Activated naive CD4-positive, alpha-beta T cell treated with anti-CD3 and anti-CD28 coated beads, Interleukin-2, amount 50 U/mL, for 16 hours (primary cell): ENCODE data around the gene PRPF19.

ENCODE experiments used
- DNase-seq: peaks from one replicate; pipeline ENCODE4 v3.0.0-alpha.2; 2020

Gene PRPF19

GRCh38 chr11:60906132-60906972 is at the start of gene PRPF19:
TSS of gene PRPF19 (minus strand) at chr11:60906585. CDS start at chr11:60906382, 203 bp downstream.
- DNase-seq = peak; percentile 98

GRCh38 chr11:60955571-60955970 is 49.2 kb upstream of the PRPF19 start:
- DNase-seq = no peak

GRCh38 chr11:60954421-60954820 is 48.0 kb upstream of the PRPF19 start:
- no peak for DNase-seq

- no peak for DNase-seq
Observed at GRCh38 chr11:60953781-60954180, 47.4 kb upstream of the PRPF19 start.

- no peak for DNase-seq
Observed at GRCh38 chr11:60952742-60953170, 46.4 kb upstream of the PRPF19 start.

DNA sequence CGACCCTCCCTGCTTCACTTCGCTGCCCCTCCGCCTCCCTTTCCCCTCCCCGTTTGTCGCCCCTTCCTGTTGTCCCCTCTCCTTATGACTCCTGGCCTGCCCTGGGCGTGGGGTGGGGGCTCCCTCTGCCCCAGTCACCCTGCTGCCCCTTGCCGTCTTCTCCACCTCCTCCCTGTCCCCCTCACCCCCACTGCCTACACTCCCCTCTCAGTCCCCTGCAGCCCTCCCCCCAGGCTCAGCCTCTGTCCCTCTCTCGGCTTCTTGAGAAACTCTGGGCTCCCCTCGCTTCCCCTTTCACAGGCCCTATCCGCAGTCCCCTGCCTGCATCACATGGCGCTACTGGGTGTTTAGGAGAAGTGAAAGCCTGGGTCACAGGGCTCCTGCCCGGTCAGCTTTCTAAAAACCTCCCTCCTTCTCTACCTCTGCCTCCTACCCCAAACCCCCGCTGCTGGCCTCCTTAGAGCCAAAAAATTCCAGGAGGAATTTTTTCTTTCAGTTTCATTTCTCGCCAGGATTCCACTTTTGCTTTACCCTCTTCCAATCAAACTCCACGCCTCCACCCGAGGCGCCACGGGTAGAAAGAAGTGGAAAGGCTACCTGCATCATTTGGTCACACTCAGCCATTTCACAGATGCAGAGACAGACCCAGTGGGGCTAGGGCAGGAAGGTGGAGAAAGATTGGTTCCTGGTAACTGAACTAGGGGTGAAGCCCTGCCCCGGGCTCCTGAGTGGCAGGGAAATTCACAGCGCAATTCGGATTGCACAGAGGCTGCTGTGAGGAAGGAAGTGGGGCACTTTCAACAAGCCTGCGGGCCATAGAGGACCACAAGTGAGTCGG is 45.7 kb upstream of the PRPF19 start, which contains the start of gene SLC15A3:
TSS of gene SLC15A3 (minus strand) at position 273 of the 838 bp plus-strand sequence. CDS start 625 bp downstream, outside the sequence.
- peak; percentile 32 for DNase-seq

DNA sequence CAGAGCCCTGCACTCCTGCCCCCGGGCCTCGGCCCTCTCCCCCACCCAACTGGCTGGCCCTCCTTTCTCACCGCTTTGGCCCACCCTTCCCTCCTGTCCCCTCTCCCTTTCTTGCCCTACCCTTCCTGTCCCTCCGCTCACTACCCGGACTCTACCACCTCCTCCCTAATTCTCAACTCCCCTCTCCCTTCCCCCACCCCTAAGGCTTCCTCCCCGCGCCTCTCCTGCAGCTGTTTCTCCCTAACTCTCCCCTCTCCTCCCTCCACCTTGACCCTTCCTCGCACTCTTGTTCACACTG is 45.2 kb upstream of the PRPF19 start:
- no peak for DNase-seq

GRCh38 chr11:60950933-60951605 is 44.7 kb upstream of the PRPF19 start:
- peak; percentile 57 for DNase-seq

DNA sequence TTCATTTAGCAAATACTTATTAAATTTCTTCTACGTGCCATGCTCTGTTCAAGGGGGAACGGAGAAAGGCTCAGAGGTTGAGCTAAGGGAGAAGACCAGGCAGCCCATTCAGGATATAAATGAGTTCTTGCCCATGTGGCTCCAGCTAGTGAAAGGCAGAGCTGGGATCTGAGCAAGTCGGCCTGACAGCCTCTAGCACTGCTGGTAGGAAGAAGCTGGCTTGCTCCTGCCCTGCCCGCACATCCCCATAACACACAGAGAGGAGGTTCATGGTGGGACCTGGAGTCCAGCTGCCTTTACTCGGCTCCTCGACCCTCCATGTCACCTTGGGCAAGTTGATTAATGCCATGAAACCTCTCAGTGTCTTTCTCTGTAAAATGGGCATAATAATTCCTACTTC is 43.6 kb upstream of the PRPF19 start:
- no peak for DNase-seq

GRCh38 chr11:60948250-60948649 is 41.9 kb upstream of the PRPF19 start:
- DNase-seq = no peak

GRCh38 chr11:60947700-60948099 is 41.3 kb upstream of the PRPF19 start:
- DNase-seq = no peak

- no peak for DNase-seq
Observed at GRCh38 chr11:60946601-60947264, 40.3 kb upstream of the PRPF19 start.

DNA sequence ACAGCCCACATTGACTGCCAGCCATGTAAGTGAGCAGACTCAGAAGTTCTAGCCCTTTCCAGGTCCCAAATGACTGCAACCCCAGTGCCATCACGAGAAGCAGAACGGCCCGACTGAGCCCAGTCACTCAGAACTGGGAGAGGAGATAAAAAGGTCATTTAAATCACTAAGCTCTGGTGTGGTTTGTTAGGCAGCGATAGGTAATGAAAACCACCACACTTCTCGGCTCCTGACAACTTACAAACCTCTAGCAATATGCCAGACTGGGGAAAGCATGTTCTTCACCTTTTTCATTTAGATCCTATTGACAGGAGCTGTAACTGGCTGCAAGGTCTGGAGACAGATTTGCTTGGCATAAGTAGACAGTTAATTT is 38.9 kb upstream of the PRPF19 start:
- no peak for DNase-seq

DNA sequence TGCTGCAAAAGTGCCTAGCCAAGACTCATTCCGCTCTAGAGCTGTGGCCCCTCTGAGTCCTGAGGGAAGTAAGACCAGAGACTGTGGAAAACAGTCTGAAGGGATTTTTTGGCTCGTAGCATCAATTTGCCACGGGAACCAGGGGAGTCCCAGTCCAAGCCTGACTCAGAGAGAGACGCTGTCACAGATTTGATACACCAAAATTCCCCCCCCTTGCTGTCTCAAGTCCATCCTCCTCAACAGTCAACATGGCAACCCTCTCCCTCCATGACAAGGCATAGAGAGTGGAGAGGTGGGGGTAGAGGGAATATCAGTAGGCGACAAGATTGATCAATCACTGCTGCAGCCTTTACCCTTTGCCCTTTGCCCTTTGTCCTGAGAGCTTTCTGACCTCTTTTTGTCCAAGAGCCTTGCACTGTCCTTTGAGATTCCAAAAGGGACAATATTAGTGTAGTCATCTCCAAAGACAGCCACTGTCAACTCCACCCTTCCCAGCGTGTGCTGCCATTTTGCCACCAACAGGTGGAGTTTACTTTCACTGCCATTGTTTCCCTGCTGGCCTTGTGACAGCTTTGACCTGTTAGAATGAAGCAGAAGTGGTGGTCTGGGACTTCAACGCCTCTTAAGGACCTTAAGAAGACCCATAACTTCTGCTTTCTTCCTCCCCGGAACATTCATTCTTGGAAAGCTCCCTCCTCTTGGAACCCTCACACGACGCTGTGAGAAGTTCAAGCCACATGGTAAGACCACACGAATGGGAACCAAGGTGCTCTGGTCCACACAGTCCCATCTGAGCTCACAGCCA is 38.3 kb upstream of the PRPF19 start:
- DNase-seq = no peak

- no peak for DNase-seq
Observed at GRCh38 chr11:60942970-60943565, 36.7 kb upstream of the PRPF19 start.

DNA sequence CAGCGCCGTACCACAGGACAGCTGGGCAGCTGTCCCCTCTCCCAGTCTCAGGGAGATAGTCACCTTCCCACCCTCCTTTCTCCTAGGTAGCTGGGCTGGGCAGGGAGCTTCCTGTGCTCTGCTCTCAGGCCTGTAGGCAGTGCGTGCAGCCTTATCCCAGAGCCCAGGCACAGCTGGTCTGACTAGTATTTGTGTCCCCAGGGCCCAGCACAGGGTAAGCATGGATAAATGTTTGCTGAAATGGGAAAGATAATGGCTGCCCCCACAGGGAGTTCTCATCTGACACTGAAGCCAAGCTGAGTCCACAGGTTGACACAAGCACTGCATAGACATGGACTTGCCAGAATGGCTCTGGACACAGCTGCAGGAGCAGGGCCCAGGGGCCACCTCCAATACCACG is 35.8 kb upstream of the PRPF19 start:
- DNase-seq = no peak

- no peak for DNase-seq
Observed at GRCh38 chr11:60941371-60942119, 35.2 kb upstream of the PRPF19 start.

- no peak for DNase-seq
Observed at GRCh38 chr11:60939855-60940254, 33.5 kb upstream of the PRPF19 start.

GRCh38 chr11:60939301-60939700 is 32.9 kb upstream of the PRPF19 start:
- DNase-seq = no peak

DNA sequence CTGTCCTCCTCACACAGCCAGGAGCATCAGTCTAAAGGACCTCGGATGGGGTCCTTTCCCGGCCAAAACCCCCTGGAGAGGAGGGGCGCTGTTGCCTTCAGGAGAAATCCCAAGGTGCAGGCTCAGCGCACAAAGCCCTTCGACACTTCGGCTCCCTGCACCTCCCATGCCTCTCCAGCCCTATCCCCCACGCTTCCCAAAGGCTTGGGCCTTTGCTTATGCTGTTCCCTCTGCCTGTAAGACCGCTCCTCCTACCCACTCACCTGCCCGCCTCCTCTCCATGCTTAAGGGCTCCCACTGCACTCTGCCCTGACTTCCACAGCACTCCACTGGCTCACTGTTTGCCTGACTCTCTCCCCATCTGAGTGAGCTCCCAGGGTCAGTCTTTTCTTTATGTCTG is 32.1 kb upstream of the PRPF19 start:
- DNase-seq = no peak

- DNase-seq = no peak
Observed at GRCh38 chr11:60937811-60938210, 31.4 kb upstream of the PRPF19 start.
